NCI-H187 treated with DMSO at 0.1 percent for 48 hours (cell line): ENCODE measurements around the gene TNIP1.

ENCODE experiments used
- DNase-seq: peaks from one replicate; lab custom pipeline; 2025; lab: John Stamatoyannopoulos, UW

Gene TNIP1

DNA sequence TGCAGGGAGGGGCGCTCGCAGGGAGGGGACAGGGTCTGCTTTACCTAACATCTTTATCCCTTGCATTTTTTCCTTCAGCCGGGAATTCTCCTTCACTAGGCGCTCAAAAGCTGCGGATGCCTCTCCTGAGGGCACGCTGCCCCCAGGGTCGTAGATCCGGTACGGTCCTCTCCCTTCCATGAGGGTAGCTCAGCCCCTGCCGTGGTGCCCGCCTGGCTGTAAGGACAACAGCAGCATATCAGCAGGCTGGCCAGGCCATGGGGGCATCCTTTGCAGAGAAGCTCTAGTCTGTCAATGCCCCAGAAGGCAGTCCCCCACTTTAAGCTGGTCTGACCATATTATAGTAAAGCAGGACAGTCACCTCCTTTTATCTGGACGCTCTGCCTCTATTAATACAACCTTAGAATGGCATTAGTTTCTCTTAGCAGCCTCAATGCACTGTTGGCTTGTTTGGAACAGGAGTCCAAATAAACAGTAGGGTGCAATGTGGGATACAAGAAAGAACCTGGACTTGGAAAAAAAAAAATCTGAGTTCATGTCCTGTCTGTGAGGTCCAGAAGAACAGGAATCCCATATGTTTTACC lies 15.8 kb downstream of the TNIP1 start:
- DNase-seq: no peak

DNA sequence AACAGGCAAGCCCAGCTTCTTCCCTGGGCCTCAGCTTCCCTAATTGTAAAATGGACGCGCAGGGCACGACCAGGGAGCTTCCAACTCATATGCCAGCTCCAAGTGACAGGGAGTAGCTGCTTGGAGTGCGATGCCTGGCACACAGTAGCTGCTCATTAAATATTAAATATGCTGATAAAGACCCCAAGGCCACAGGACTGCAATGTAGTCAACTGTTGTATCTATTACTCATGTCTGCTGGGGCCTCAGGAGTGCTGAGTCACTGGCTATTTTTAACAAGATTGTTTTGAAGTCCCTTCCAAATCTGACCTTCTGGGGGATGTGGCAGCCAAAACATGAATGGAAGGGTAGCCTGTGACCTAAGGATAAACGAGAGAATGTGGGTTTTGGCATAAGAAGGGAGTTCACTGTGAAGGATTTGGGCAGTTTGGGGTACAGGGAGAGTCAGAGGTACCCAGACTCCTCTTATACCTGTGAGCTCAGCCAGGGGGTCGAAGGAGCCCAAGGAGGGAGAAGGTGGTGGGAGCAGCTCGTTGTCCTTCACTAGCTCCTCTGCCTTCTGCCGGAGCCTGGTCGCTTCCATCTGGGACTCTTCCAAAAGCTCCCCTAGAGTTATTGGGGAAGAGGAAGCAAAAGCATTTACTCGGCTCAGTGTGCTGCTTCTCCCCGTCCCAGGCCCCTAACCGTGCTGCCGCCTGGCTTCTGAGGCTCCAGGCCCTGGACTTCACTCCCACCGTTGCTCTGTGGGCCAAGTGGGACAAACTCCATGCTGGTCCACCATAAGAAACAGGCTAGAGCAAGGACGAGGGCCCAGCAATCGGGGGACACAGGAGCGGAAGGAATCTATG lies 17.5 kb downstream of the TNIP1 start:
- no peak for DNase-seq

DNA sequence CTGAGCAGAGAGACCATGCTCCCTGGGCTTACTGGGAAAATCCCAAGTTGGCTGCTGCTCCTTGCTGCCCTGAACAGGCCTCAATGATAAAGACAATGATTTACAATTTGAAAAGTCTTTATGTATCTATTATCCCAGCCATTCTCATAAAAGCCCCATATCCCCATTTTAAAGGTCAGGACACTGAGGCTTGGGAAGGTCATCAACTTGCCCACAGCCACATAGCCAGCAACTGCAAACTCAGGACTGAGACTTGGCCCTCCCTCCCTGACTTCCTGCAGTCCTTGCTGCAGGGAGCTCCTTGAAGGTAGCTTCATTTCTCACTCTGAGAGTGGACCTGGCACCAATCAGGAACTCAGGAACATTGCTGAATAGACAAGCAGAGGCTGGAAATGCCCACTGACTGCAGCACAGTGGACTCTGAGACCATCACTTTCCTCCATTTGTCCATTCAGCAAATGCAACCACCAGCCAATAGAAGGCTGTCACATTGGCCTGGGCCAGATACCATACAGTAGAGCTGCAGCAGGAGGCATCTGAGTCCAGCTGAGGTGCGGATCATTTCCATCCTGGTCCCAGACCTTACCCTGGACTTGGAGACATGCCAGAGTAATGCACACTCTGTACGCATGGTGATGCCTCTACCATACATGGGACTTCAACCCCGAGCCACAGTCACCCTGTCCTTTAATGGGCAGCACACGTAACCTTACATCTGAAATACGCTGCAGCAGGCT lies 18.3 kb downstream of the TNIP1 start:
- no peak for DNase-seq

DNA sequence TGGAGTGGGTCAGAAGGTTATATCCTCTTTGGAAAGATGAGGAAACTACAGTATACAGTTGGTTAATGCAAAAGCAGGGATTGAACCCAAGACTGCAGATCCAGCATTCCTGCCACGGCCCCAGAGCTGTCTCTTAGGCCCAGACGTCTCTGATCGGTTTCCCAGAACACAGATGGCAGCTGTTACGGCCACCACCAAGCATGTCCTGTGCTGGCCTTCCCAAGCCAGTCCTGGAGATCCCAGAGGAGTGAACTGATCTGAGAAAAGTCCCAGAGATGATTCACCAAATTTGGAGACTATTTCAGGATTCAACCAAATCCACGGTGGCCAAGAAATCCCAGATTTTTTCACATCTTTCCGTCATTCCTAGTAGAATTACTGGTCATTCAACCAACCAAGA lies 20.1 kb downstream of the TNIP1 start:
- no peak for DNase-seq

DNA sequence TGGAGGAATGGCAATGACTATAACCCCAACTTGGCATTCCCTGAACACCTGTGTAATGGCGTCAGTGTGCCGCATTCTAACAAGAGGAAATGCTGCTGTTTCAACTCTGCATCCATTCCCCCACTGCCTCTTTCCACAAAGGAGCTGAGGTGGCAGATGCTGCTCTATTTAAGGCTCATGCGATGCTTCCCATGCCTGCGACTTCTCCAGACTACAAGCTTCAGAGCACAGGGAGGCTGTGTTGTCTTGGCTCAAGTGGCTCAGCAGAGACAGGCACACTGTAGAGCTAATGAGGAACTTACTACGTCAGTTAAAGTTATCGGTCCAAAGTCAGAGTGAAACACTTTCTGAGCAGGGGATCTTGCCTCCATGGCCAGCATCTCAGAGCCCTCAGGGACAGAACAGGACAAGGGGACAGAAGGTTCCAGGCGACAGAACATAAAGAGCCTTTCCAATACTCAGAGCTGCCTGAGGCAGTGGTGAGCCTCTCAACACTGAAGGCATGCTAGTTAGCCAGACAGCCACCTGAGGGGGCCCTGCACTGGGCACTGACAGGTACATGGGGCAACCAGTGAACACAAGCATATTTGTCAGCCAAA lies 21.8 kb downstream of the TNIP1 start:
- no peak for DNase-seq

DNA sequence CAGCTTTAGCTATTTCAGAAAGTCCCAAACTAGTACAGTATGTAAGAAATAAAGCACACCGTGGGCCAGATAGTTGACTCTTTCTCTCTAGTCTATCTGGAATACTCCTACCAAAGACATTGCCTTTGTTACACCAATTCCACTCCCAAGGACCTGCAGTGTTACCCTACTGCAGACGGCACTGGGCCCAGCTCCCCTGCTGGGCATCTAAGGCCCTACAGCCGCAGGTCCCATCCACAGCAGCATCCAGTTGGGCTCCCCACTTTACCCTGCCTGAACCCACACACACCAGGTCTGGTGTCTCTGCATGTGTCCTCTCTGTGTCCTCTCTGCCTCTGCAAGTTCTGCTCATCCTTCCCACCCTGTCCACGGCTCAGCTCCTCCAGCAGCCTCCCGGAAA lies 22.5 kb downstream of the TNIP1 start:
- DNase-seq: no peak

DNA sequence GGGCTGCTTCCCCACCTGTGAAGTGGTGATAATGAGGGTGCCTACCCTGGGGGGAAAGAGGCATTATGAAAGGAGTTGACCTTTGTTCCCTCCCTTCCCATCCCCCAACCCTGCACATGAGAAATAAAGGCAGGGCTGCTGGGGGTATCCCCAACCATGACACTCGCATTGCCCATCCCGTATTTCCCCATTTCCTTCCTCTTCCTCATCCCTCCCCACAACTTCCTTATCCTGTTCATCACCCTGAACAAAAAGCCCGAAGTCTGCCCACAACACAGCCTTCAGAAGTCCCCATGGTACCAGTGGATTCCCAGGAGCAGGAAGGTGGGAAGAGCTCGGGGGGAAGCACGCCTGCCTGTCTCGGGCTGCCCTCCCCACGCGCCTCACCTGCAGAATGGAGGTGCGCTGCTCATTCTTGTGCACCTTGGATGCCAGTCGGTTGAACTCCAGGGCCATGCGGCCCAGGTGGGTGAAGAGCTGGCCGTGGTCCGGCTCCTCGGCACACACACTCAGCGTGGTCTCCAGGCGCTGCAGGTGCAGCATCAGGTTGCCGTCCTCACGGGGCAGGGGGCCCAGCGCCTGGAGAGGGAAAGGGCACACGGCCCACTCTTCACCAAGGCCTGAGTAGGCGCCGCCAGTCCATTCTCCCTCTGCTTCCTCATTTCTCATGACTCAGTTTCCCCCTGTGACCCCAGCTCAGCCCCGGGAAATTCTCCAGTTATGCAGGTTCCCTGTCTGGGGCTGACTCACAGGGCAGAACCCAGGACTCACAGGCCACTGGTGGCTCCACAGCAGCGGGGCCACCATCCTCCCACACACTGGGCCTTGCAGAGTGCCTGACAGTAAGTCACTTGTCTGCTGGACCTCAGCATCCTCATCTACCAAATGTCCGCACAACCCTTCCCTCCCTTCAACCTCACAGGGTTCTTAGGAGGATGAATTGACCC lies 24.2 kb downstream of the TNIP1 start:
- no peak for DNase-seq

DNA sequence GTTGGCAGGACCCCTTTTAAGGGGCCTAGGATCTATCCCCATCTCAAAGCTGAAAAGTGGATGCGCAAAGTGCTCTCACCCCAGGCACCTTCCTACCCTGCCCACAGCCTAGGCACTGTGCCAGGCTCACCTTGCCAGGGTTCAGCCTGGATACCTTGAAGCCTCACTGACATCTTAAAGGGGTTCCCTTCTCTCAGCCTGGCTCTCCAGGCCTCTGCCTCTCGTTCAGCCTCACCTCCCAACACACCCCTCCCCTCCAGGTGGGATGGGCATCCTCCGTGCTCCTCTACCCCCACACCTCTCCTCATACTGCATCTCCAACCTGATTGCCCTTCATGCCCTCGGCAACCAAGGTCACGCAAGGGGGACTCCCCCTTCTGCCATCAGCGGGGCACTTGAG lies 25.5 kb downstream of the TNIP1 start:
- no peak for DNase-seq

DNA sequence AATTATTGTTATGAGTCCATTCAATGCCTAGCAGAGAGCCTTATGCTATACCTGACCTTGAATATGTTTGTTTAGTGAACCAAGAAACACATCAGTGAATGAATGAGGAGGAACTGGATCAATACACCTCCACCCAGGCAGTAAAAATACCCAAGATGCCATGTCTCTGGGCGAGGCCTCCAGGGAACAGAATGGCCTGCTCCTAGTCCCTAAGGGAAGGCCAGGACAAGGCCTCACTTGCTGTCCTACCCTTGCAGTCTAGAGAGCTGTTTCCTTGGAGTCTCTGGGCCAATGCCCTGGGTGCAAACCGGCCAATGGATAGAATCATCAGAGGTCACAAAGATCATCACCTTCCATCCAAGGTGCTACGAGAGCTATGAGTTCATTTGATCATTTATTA lies 26.1 kb downstream of the TNIP1 start:
- no peak for DNase-seq

DNA sequence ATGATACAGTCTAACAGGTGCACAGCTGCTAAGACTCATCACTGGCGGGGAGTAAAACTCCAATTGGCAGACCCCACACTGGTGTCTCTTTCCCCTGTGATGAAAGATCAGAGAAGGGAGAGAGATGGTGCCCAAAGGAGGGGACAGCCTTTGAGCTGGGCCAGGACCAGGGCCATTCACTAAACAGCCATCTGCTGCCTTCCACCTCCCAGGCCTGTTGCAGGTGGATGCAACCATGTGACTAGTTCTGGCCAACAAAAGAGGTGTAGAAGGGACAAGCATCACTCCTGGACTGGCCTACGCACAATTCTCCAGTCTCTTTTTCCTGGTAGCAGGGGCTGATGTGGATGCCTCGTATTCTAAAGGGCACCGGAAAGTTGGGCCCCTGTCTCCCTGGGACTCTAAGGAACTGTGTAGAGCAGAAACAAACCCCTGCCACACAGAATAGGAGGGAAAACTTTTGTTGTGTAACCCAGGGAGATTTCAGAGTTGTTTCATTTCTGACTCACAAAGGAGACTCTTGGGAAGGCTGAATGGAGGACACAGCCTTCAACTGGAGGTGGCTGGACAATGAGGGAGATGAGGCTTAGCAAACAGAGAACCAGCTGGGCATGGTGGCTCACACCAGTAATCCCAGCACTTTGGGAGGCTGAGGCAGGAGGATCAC lies 26.9 kb downstream of the TNIP1 start:
- no peak for DNase-seq

DNA sequence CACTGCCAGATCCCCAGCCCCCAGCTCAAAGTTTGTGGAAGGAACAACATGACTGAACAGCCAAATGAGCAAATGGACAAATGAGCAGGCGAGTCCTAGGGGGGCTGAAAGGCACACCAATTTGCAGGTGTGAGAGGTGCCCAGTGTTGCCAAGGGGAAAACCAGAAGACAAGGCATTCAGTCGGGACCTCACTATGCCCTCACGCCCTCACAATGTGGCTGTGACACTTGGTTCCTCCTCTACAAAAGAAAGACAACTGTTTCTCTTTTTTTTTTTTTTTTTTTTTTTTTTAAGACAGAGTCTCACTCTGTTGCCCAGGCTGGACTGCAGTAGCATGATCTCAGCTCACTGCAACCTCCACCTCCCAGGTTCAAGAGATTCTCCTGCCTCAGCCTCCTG lies 28.0 kb downstream of the TNIP1 start:
- DNase-seq: no peak

DNA sequence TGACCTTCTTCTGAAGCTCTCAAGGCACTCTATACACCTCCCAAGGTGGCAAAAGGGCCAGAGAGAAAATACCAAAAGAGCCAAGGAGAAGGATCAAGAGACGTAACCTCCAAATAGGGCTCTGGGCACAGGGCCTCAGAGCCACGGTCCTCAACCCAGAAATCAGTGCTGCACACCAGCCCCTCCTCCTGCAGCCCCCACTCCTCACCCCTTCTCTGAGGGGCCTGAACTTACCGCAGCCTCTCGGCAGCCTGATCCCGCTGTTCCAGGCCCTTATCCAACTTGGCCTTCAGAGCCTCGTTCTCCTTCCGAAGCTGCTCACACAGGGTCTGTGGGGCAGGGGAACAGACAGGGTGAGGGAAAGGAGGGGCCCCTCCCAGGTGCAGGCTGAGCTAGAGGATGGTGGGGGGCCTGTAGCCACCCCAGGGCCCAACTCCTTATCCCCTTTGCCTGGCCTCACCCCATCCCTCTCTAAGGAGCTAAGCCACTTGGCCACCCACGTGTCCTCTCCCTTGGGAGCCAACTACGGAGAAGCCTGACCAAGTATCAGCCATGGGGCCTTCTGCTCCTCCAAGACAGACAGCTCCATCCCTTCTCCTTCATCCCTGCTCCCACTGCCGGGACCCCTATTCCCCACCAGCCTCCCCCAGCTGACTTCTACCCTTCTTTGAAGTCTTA lies 28.8 kb downstream of the TNIP1 start:
- no peak for DNase-seq

DNA sequence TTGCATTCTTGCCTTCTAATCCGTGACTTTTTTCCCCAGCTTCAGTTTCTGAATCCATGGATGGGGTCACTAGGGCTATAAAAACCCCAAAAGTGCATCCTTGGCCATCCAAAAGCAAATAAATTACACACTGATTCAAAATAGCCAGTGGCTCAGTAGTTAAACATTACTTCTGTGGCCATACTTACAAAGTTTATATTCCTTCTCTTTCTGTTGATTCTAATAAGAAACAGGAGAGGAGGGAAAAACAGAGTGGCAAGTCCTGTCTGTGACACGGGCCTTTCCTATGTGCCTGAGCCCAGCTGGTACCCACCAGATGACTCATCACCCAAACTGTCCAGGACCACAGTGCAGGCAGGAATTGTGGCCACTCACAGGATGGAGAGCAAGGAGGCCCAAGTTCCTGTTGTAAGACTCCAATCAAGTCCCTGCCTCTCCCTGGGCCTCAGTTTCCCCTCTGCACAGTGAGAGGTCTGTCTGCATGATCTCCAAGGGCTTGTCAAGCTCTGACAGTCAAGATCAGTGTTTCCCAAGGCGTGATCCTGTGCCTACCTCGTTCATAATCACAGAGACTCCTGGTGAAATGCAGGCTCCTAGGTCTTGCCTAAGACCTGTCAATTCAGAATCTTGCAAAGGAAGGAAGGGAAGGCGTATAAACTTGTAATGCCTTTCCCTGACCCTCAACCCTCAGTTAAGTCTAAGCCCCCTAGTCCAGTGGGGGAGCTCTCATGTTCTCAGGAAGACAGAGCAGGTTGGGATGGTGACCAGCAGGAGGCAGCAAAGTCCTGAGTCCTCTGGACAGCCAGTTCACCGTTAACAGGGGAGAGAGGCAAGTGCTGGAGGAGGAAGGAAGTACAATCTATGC lies 29.5 kb downstream of the TNIP1 start:
- no peak for DNase-seq

DNA sequence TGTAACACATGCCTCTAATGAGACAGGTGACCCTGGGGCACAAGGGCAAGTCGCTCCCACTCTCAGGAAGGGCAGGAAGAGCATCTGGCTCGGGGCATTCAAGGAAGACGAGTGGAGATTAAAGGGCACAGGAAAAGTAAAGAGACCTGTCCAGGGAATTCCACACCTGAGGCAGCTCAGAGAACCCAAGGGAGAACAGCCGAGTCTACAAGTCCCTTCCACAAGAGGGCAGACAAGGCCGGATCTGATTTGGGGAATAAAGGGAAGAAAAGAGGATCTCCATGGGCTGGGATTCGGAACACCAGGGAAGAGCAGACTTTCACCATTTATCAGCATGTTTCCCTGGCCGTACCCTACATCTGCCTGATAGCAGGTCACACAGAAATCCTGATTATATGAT lies 32.3 kb downstream of the TNIP1 start:
- DNase-seq: no peak

DNA sequence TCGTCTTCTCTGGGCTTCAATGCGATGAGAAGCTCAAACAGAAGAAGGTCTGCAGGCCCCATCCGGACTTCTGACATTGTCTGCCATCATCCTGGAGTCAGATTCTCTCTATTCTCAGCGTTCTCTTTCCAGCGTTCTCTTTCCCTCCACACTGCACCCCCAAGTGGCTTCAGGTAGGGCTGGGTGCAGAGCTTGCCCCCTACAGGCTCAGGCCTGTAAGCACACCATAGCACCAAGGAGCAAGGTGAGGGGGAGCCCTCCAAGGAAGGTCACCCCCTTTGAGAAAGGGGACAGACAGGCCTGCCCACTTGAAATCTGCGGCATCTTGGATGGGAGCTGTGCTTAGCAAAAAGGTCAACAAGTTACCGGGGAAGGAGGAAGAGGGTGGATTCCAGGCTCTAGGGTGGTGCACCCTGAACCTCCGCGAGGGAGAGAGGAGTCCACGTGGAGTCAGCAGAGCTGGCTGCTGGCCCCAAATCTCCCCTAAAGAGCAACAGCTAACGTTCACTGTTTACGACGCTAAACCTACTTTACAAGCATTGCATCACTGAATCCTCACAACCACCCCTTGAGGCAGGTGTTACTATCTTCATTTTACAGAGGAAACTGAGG lies 32.9 kb downstream of the TNIP1 start:
- no peak for DNase-seq

DNA sequence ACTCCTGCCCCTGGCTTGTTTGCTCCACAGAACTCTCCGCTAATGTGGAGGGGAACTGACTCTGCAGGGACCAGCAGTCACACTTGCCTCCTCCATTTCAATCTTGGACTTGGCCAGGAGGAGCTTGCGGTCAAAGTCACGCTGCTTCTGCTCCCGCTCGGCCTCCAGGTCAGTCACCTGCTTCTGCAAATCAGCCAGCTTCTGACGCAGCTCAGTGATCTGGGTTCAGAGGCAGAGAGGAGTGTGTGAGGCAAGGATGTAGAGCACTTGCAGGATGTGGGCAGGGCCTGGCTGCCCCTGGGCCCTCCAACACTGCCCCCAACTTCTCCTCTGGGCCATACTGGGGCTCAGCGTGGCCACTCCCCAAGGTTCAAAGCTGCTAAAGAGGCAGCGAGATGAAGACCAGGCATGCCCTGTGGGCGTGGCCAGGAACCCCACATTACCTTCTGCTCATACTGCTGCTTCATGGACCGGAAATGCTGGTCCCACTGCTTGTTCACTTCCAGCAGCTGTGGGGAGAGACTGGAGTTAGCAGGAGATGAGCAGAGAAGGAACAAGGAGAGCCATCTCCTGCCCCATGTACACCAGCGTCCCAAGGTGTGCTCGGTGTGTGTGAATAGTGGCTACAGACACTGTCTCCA lies 38.3 kb downstream of the TNIP1 start:
- no peak for DNase-seq

DNA sequence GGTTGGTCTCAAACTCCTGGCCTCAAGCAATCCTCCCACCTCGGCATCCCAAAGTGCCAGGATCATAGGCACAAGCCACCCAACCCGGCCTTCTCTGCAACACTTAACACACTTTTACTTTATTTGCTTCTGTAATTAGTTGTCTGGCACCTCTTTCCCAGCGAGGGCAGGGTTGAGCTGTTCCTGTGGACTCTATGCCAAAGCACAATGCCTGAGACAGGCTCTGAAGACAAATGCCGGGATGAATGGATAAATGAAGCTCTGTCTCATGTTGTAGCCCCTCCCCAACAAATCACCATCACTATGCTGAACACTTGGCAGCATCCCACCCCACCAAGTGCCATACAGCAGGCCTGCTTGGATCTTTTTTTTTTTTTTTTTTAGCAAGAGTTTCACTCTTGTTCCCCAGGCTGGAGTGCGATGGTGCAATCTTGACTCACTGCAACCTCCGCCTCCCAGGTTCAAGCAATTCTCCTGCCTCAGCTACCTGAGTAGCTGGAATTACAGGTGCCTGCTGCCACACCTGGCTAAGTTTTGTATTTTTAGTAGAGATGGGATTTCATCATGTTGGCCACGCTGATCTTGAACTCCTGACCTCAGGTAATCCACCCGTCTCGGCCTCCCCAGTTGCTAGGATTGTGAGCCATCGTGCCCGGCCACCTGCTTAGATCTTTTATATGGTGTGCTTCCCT lies 39.1 kb downstream of the TNIP1 start:
- no peak for DNase-seq

DNA sequence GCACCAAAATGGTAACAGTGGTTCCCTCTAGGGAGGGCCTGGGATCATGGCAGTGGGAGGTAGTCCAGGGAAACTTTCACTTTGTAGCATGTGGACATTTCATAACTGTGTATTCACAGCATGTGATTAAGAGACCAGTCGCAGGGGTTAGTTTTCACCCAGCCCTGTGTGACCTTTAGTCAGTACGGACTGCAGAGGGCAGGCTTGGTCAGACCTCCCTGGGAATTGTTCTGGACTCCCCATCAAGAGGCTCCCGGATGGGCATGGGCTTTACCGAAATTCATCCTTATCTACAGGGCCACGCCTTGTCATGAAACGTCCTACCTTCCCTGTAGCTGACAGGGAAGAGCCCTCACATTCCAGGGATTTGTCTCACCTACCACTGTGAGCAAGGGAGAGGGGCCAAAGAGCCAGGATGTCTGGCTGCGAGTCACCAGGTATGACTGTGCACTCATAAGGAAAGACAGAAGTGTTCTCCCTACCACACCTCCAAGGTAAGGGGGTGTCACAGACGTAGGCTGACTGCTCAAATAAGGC lies 40.6 kb downstream of the TNIP1 start:
- no peak for DNase-seq
